B cell (primary cell): ENCODE results near the gene LRP6. TPM values are rescaled to one million over a fixed set of nuclear protein-coding genes. Genes with fewer than 3 reads are reported as not detected.

Source experiments
- ATAC-seq: fragments of 200-7000 bp; cut with Tn5 transposase; one replicate; pipeline ENCODE4 v1.10.0; 2021; ENCODE audit warnings: low read depth, mild to moderate bottlenecking, moderate number of reproducible peaks, moderate library complexity
- CTCF ChIA-PET: fragments of 350-600 bp; sonication (Branson Sonifier 250); formaldehyde crosslinking; loops from one replicate; lab custom pipeline; 2021; ENCODE audit warnings: antibody characterized with exemption, inconsistent platforms; lab: Charles Lee
- POLR2A ChIA-PET: fragments of 350-600 bp; sonication (Branson Sonifier 250); formaldehyde crosslinking; loops from one replicate; lab custom pipeline; 2021; ENCODE audit warnings: antibody characterized with exemption; lab: Charles Lee
- DNase-seq: peaks from one replicate; pipeline ENCODE4 v3.0.0; 2013
- H2AFZ ChIP-seq: 2 replicates; pipeline ENCODE4 v1.6.1; 2012; ENCODE audit warnings: mild to moderate bottlenecking, low read depth, low read length; ENCODE audit not compliant: insufficient read depth, poor library complexity, severe bottlenecking
- H3K27ac ChIP-seq, 2 donors: 1 replicate in 1 of 2; 2 replicates in 1 of 2; pipeline ENCODE4 v1.5.1; 2012 to 2013; ENCODE audit warnings: low read length in 2 of 2, mild to moderate bottlenecking in 2 of 2, moderate library complexity in 1 of 2
- H3K27me3 ChIP-seq, 4 experiments: fragments of 200-600 bp in 1 of 4; sonication (generic) in 1 of 4; replicated peaks in 1 of 4; 1 replicate in 2 of 4; 2 replicates in 2 of 4; pipeline versions ENCODE4 v1.6.1 to v1.7.0; 2013 to 2016; ENCODE audit warnings: low read length in 3 of 4, mild to moderate bottlenecking in 2 of 4, mixed read lengths in 1 of 4, moderate library complexity in 1 of 4; ENCODE audit not compliant: insufficient read depth in 4 of 4, control insufficient read depth in 3 of 4; ENCODE audit errors: control extremely low read depth in 1 of 4
- H3K36me3 ChIP-seq, 2 experiments: replicated peaks in 1 of 2; 1 replicate in 1 of 2; 2 replicates in 1 of 2; pipeline versions ENCODE4 v1.6.1 to v1.7.1; 2013; ENCODE audit warnings: low read length in 1 of 2; ENCODE audit not compliant: insufficient read depth in 2 of 2, control insufficient read depth in 1 of 2; ENCODE audit errors: control extremely low read depth in 1 of 2, extremely low read depth in 1 of 2
- H3K4me1 ChIP-seq, 2 donors: fragments of 200-600 bp in 1 of 2; sonication (generic) in 1 of 2; 1 replicate in 1 of 2; 2 replicates in 1 of 2; pipeline versions ENCODE4 v1.5.1 to v1.6.1; 2013 to 2017; ENCODE audit warnings: low read length in 2 of 2; ENCODE audit not compliant: control insufficient read depth in 2 of 2, insufficient read depth in 2 of 2
- H3K4me2 ChIP-seq: replicated peaks from 2 replicates; pipeline ENCODE3; 2012; ENCODE audit warnings: mild to moderate bottlenecking, low read depth, low read length; ENCODE audit not compliant: poor library complexity, severe bottlenecking
- H3K4me3 ChIP-seq, 5 experiments: fragments of 200-600 bp in 1 of 5; sonication (generic) in 1 of 5; 1 replicate in 3 of 5; 2 replicates in 2 of 5; pipeline versions ENCODE4 v1.5.1 to v1.7.0; 2011 to 2016; ENCODE audit warnings: low read length in 4 of 5, mild to moderate bottlenecking in 4 of 5, low read depth in 2 of 5, control low read depth in 1 of 5, moderate library complexity in 1 of 5; ENCODE audit not compliant: insufficient read depth in 1 of 5; ENCODE audit errors: control extremely low read depth in 1 of 5, extremely low read depth in 1 of 5
- H3K79me2 ChIP-seq: fragments of 200-600 bp; sonication (generic); one replicate; pipeline ENCODE4 v1.6.0; 2016; ENCODE audit warnings: low read length; ENCODE audit not compliant: control insufficient read depth, insufficient read depth
- H3K9ac ChIP-seq: fragments of 200-600 bp; sonication (generic); 2 replicates; pipeline ENCODE4 v1.6.1; 2017; ENCODE audit warnings: mild to moderate bottlenecking, low read length, moderate library complexity
- H3K9me3 ChIP-seq, 3 donors: one replicate each; pipeline versions ENCODE4 v1.6.1 to v1.7.1; 2013; ENCODE audit warnings: low read length in 2 of 3; ENCODE audit not compliant: control insufficient read depth in 2 of 3, insufficient read depth in 1 of 3; ENCODE audit errors: control extremely low read depth in 1 of 3
- H4K20me1 ChIP-seq: 2 replicates; pipeline ENCODE4 v1.6.0; 2012; ENCODE audit warnings: mild to moderate bottlenecking, low read length; ENCODE audit not compliant: insufficient read depth, control insufficient read depth, poor library complexity, severe bottlenecking
- H3K27ac Mint-ChIP-seq: one replicate; pipeline ENCODE4 v1.8.0; 2021; ENCODE audit warnings: mixed read lengths
- H3K27me3 Mint-ChIP-seq: one replicate; pipeline ENCODE4 v1.8.0; 2021; ENCODE audit warnings: mixed read lengths
- H3K4me1 Mint-ChIP-seq: one replicate; pipeline ENCODE4 v1.8.0; 2021; ENCODE audit warnings: mixed read lengths
- H3K4me3 Mint-ChIP-seq: one replicate; pipeline ENCODE4 v1.8.0; 2021; ENCODE audit warnings: mixed read lengths
- H3K9me3 Mint-ChIP-seq: one replicate; pipeline ENCODE4 v1.8.0; 2022; ENCODE audit warnings: mixed read lengths; ENCODE audit not compliant: insufficient read depth
- EZH2 ChIP-seq: IDR thresholded peaks from 2 replicates; pipeline ENCODE4 v1.6.1; 2012; ENCODE audit warnings: borderline replicate concordance, low read depth, mild to moderate bottlenecking, moderate library complexity, low read length; ENCODE audit not compliant: insufficient read depth, poor library complexity, severe bottlenecking
- WGBS: methylation state at CpG from one replicate; pipeline ENCODE4 v1.1.5; 2013; ENCODE audit warnings: missing lambda C conversion rate; ENCODE audit not compliant: insufficient coverage; 5-methylcytosine and 5-hydroxymethylcytosine counted together
- intact Hi-C: fragments of 100-400 bp; cut with micrococcal nuclease; formaldehyde crosslinking; loops from one replicate; pipeline ENCODE4 v1.10.0; 2022
- polyA plus RNA-seq: library from polyadenylated mRNA; depleted of rRNA; stranded (reverse); fragments of >200 nt; gene quantifications from 2 replicates; pipeline ENCODE4 v1.2.3, GENCODE V29; 2012
- total RNA-seq, 2 donors: library from RNA; stranded (reverse); fragments of 120-200 nt in 1 of 2; gene quantifications; 1 replicate in 1 of 2; 2 replicates in 1 of 2; pipeline versions ENCODE4 v1.2.3 to v1.2.4, GENCODE V29; 2013 to 2022
- TF ChIP-seq, protein P1 (sequence below): fragments of 200-600 bp; IDR thresholded peaks from one replicate; pipeline ENCODE4 v1.8.0; 2022; ENCODE audit warnings: antibody characterized with exemption, mild to moderate bottlenecking

The LRP6 gene
- total and polyA plus RNA-seq, 2 donors (not counting 1 experiment from before 2014, with no cell fraction given) = 0.34 to 2.8 TPM

DNA sequence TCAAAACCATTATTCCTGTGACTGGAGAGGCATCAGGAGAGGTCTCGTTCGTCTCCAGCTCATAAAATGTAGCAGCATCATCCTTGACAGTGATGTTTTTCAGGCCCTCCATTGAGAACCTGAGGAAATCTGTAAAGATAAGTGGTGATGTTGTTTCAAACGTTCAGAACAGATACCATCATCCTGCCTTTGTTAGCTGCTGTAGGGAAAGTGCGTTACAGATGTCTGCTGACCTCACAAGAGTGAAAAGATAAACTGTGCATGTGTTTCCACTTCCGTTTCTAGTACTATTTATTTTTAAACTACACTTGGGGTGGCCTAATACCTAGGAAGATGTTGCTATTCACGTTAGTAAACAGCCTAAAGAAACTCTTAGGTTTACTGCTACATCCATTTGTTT lies 167.7 kb downstream of the LRP6 start:
- POLR2A ChIA-PET = no interaction called here
- Mint-ChIP-seq H3K9me3 (no peaks in the 10 kb centered on the region), H3K27ac (no peak overlapping the region), H3K4me1 (no peaks in the 10 kb centered on the region), H3K4me3 (no peak overlapping the region), H3K27me3 (peaks cover 20% of the 10 kb centered on the region)
- Histone ChIP-seq H3K79me2 (no peaks in the 10 kb centered on the region), H3K27me3 (no peaks in the 10 kb centered on the region), H3K36me3 (no peaks in the 10 kb centered on the region), H3K4me1 (no peaks in the 10 kb centered on the region), H3K4me2 (no peak overlapping the region), H4K20me1 (no peaks in the 10 kb centered on the region), H3K9me3 (peaks cover 0 to 4% (median 0%) of the 10 kb centered on the region in 3 donors), H3K27ac (no peak overlapping the region), H2AFZ (no peak overlapping the region), H3K4me3 (no peak overlapping the region), H3K9ac (no peak overlapping the region)
- no peak for TF ChIP-seq EZH2
- TF ChIP-seq, protein P1, sequence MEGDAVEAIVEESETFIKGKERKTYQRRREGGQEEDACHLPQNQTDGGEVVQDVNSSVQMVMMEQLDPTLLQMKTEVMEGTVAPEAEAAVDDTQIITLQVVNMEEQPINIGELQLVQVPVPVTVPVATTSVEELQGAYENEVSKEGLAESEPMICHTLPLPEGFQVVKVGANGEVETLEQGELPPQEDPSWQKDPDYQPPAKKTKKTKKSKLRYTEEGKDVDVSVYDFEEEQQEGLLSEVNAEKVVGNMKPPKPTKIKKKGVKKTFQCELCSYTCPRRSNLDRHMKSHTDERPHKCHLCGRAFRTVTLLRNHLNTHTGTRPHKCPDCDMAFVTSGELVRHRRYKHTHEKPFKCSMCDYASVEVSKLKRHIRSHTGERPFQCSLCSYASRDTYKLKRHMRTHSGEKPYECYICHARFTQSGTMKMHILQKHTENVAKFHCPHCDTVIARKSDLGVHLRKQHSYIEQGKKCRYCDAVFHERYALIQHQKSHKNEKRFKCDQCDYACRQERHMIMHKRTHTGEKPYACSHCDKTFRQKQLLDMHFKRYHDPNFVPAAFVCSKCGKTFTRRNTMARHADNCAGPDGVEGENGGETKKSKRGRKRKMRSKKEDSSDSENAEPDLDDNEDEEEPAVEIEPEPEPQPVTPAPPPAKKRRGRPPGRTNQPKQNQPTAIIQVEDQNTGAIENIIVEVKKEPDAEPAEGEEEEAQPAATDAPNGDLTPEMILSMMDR = no peak
- intact Hi-C loops = no loop called here
- CTCF ChIA-PET = no interaction called here
- DNase-seq = no peak
- no peak for ATAC-seq
- WGBS = 91% methylated on average over 4 of the region's 6 CpGs

DNA sequence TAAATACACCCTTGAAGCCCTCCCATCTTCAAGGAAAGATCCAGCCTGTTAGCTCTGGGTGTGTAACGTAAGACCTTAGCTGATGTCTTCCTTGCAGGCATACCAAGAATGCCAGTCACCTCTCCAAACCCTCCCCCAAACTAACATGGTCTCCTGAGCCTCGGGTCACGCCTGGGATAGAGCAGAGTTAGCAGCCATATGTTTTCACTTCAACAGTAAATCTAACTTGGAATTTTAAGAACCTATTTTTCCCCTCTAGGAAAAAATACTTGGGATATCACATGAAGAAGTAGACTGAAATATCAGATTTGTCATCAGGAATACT lies 168.2 kb downstream of the LRP6 start:
- H3K9me3 ChIP-seq = peaks cover 0 to under 1% (median 0%) of the 10 kb centered on the region in 3 donors
- H3K27me3 Mint-ChIP-seq = peaks cover 20% of the 10 kb centered on the region
- no peaks in the 10 kb centered on the region for H3K36me3 ChIP-seq
- H3K4me1 ChIP-seq = no peaks in the 10 kb centered on the region
- ChIA-PET CTCF (no interaction called here), POLR2A (no interaction called here)
- H3K9me3 Mint-ChIP-seq = no peaks in the 10 kb centered on the region
- no peak overlapping the region for H3K27ac Mint-ChIP-seq
- no peak overlapping the region for H2AFZ ChIP-seq
- no peak overlapping the region for H3K4me3 Mint-ChIP-seq
- no peak overlapping the region for H3K4me2 ChIP-seq
- DNase-seq (no peak), ATAC-seq (no peak)
- no peak overlapping the region for H3K27ac ChIP-seq
- H3K79me2 ChIP-seq = no peaks in the 10 kb centered on the region
- no peaks in the 10 kb centered on the region for H3K4me1 Mint-ChIP-seq
- TF ChIP-seq, protein P1 = no peak
- TF ChIP-seq EZH2 = no peak
- no peaks in the 10 kb centered on the region for H4K20me1 ChIP-seq
- no peaks in the 10 kb centered on the region for H3K27me3 ChIP-seq
- WGBS = 89% methylated on average over 1 of the region's 3 CpGs
- intact Hi-C loops = no loop called here
- no peak overlapping the region for H3K9ac ChIP-seq
- no peak overlapping the region for H3K4me3 ChIP-seq
